SKM-1 treated with dmso at 0.1 percent for 144 hours (cell line): ENCODE measurements around the gene SOX13.

Experiments
- DNase-seq: peaks from one replicate; lab custom pipeline; 2025; ENCODE audit not compliant: unreplicated experiment; lab: John Stamatoyannopoulos, UW

The SOX13 gene

GRCh38 chr1:204150702-204151551, 78.0 kb downstream of the SOX13 start:
- DNase-seq, result no peak

DNA sequence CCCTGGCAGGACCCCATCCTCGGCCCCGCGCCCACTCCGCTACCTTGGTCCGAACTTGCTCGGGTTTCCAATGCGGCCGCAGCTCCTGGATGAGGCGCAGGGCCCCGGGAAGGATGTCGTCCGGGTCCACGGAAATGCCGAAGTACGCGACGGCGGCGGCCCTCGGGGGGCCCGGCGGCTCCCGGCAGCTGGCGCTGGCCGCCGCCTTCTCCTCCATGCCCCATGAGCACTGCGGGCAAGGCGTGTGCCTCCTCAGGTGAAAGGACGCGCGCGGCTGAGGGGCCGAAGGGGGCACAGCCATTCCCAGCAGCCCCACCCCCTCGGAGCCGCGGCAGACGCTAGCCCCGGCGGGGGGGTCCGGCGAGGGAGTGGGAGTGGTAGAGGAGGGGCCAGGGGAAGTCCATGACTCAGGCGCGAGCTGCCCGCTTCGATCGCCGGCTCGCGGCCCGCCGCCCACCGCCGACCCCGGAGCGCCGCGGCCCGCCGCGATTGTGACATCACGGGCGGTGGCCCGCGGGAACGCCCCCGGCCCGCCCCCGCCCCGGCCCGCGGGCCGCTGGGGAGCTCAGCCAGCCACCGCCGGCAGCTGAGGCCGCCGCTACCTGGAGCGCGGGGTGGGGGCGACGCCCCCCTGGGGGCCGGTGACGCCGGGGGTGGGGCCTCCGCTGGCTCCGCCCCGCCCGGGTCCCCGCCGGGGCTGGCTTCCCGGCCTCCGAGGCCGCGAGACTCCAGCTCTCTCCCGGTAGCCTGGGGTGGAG, 78.8 kb downstream of the SOX13 start, which contains the start of gene ETNK2:
TSS of gene ETNK2 (minus strand) at position 493 of the 758 bp plus-strand sequence. CDS start at position 301, 192 bp downstream.
- no peak for DNase-seq

DNA sequence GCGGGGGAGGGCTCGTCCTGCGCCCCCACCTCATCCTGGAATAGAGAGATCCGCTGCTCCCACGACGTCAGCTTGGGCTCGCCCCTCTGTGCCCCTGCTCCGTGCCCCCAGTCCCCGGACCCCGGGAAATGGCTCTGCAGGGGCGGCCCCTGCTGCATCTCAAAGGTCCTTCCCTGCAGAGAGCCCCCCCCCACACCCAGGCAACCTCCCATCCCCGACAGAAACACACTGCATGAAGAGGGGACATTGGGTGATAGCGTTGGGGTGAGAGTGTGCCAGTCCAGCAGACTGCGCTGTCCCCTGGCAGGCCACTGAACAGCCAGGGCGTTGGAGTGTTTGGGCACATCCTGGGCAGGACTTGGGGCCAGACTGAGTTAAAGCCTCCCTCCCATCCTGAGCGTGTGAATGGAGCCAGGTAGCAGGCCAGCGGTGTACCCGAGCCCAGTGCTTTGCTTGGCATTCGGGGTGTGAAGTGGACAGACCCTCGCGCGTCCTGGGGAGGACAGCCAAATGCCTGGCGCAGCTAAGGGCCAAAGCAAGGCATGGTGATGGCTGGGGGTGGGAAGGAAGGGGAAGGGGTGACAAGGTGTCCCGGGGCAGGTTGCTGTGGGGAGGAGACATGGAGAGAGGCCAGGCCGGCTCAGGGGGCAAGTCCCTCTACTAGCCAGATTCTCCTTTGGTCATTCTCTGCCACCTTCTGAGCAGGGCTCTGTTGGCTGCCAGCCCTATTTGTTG, 79.6 kb downstream of the SOX13 start:
- no peak for DNase-seq

DNA sequence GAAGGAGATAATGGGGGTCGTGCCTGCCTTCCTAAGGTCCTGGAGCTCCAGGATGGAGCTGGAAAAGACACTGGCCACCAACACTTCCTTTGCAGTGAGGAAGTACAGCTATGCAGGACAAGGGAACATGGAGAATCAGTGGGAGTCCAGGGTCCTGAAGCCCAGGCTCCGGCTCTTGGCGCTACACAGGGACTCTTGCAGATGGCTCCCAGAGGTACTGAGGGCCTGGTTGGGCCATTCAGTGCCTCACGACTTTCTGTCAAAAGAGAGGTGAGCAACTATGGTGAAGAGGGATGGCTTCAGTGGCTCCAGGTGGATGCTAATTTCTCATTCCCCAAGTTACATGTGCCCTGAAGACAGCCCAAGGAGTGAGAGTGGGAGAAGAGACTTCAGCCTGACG, 80.8 kb downstream of the SOX13 start:
- no peak for DNase-seq

DNA sequence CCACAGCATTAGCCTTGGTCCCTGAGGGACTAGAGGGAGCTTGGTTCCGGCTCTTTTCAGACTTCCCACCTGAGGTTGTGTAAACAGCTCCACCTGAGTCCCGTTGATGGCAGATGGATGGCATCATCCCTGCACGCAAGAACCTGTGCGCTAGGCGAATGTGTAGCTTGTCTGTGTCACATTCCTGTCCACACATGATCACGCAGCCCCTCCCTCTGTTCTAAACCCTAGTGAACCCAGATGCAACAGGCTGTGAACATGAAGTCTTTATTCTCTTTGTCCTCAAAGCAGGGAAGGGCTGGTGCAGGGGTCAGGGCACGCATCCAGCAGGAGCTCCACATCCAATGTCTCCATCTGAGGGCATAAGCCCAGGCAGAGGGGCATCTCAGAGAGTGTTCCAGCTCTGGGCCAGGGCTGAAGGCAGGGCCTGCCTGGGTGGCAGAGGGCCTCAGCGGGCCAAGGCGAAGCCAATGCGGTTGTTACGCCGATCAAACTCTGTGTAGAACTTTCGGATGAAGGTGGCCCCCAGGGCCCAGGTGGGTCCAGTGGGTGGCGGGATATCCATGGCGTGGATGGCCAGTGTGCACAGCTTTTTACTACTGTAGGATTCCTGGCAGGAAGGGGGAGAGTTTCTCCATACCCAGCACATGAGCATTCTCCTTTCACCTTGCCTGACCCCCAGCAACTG, 81.8 kb downstream of the SOX13 start:
- DNase-seq, result no peak

GRCh38 chr1:204155881-204156280, 83.0 kb downstream of the SOX13 start:
- no peak for DNase-seq

DNA sequence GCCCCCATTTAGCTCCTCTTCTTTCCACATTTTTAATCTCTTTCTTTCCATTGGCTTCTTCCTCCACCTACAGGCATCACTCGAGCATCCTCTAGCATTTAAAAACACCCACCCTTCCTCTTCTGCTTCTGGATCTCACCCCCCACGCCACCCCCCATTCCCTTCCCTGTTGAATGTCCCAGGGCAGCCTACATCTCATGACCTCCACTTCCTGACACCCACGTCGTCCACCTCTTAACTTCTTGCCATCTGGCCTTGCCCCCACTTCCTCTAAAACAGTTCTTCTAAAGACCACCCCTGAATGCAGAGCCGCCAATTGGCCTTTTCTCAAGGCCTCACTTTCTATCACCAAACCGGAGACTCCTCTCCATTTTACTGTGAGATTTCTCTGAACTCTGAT, 85.0 kb downstream of the SOX13 start:
- no peak for DNase-seq

DNA sequence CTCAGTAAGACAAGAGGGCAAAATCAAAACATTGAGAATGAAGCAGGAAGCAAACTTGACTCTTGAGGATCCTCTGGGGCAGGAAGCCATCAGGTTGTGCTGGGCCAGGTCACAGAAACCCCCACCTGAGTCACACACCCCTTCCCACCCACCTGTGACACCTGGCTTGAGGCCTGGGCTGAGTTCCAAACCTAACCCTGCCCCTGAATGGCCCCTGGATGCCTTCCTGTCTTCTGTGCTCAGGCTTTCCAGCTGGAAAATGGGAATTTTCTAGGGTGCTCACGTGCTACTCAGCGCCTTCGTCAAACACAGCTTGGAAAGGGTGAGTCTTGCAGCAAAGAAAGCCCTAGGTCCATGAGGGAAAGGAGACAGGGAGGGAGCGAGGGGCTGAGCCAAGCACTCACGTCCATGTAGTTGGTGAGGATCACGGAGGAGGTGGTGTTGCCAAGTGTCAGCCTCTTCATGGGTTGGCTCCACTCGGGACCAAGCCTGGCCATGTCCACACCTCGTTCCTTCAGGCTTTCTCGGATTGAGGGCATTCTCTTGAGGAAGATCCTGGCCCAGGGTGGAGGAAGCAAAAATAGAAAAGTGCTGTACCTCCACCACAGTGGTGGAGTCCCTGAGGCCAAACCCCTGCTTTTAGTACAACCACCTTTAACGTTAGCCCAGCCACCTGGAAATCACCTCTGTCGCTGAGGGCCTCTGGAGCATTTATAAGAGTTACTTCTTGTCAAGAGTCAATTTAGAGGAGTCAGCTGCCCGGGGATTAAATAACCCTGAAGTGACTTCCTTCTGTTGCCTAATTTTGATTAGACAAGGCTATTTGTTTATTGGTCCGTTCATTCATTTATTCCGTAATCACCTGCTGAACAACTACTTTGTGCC, 88.9 kb downstream of the SOX13 start:
- no peak for DNase-seq

- DNase-seq, result peak; percentile 64
These were observed 89.7 kb downstream of the SOX13 start for GRCh38 chr1:204162494-204163074.

GRCh38 chr1:204166219-204166618, 93.3 kb downstream of the SOX13 start, which contains the start of gene REN:
Gene REN (minus strand): TSS chr1:204166337. CDS start chr1:204166293, 44 bp downstream.
- no peak for DNase-seq

DNA sequence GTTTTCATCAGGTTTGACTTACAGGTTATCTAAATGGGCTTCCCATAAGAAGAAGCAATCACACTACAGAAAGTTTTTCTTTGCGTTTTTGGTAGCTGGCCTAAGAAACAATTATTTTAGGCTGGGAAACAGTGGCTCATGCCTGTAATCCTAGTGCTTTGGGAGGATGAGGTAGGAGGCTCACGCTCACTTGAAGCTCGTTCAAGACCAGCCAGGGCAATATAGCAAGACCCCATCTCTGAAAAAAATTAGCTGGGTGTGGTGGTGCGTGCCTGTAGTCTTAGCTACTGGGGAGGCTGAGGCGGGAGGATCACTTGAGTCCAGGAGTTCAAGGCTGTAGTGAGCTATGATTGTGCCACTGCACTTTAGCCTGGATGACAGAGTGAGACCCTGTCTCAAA, 94.8 kb downstream of the SOX13 start:
- no peak for DNase-seq

DNA sequence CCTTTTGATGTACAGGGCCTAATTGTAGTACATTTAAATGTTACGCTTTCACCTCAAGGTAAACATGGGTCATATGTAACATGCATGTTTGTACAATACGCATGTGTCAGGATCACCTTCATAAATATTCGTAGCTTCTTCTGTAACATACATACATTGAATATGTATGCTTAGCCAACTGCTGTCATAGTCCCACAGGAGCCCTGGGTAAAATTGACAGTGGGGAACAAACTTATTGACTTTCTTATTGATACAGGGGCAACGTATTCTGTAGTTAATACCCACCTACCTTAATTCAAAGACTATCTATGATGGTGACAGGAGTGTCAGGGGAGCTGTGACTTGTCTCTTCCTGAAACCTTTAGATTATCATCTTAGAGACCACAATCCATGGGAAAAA, 96.9 kb downstream of the SOX13 start:
- DNase-seq, result no peak

DNA sequence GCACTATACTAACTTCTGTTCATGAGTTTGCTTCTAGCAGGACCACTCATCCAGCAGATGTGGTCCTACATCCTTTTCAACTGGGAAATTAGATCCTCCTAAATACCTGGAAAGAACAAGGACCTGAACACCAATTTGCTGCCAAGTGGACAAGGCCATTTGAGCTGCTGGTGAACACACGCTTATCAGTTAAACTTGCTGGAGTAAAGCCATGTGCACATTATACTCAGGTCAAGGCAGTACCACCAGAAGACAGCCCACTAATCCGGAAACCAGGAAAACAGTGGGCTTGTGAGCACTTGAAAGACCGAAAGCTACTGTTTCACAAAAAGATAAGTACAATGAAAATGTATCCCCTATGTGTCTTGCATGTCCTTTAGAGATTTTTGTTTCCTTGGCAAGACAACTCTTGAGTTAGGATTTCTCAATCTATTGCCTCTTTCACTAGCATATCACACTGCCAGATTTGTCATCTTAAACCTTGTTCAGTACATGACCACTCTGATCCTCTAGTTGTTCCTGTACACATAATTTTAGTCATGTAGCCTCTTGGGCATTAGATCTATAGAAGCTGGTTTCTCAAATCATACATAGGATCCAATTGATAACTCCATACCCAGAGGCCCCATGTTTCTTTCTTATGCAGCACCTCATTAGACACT, 97.7 kb downstream of the SOX13 start:
- no peak for DNase-seq

DNA sequence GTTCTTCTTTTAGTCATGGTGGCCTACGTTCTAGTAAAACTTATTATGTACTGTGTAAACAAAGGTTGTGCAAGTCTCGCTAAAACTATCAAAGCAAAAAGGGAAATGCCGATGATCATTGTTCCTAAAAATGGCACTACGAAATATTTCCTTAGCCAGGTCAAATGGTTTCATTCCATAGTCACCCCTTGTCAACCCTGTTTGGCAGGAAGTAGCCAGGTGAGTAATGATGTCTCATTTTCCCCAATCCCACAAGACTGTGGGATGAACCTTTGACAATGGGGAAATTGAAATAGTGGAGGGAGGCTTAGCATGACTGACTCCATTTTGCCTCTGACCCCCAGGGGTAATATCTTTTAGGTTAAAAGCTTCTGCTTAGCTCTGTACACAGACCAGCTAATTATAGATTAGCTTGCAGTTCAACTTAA, 98.8 kb downstream of the SOX13 start:
- DNase-seq, result no peak

DNA sequence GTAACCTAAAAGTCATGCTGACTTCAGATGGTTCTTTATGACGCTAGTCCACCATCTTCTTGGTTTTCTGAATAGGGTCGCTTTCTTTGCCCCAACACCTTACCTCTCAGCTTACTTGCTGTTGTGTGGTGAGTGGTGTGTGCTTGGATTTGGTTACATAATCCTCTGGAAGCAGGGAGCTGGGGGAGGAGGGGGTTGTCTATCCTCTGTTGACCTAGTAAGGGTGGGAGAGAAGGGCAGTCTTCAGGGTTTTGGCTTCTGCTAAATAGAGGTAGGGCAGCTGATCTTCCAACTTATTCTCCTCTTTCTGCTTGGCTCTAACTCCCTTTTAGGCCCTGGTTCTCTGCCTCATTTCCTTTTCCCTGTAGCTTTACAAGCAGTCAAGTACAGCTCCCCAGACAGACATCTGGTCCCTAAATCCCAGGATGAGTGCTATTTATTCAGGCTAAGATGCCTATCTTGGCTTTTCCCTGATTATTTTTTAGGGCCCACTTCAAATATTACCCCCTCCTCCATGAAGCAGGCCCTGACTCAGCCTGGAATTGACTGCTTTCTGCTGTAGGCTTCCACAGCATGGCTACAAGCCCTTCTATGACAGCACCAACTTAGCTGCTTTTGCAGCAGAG, 99.6 kb downstream of the SOX13 start:
- DNase-seq, result no peak

- no peak for DNase-seq
These were observed 102.0 kb downstream of the SOX13 start for GRCh38 chr1:204174958-204175357.

GRCh38 chr1:204176049-204176448, 103.1 kb downstream of the SOX13 start:
- DNase-seq, result no peak

- DNase-seq, result no peak
These were observed 104.2 kb downstream of the SOX13 start for GRCh38 chr1:204177133-204177532.
